ENCODE results near the gene CHST3. TPM values are rescaled to one million over a fixed set of nuclear protein-coding genes. Genes with fewer than 3 reads are reported as not detected.
A peak's percentile ranks its signal among the peaks of the same experiment; 100 is the strongest.

CHST3 gene
- total RNA-seq, 4 donors from 2014 or later: 8.6 to 16.9 (median 14.0) TPM

GRCh38 chr10:71981015-71981875, 17.1 kb downstream of the CHST3 start:
- WGBS, 2 donors: 34 to 49% methylated on average over 11 to 12 of the region's 14 CpGs
- Histone ChIP-seq H3K9me3 (no peaks in the 10 kb centered on the region), H3K27me3 (no peaks in the 10 kb centered on the region), H3K36me3 (no peaks in the 10 kb centered on the region), H3K4me3 (replicated peaks in 1 of 3) (no peak overlapping the region), H3K4me1 (peaks cover 53 to 93% of the 10 kb centered on the region in 2 donors), H3K27ac (peak overlapping the region; percentile 45 to 88 (median 87))
- DNase-seq: peak; percentile 51 to 65
- TF ChIP-seq POLR2A (IDR thresholded peaks at IDR 0.05) (no peak), CTCF (IDR thresholded peaks at IDR 0.05) (no peak)
- intact Hi-C loops (cut with DNase I): no loop called here

- intact Hi-C loops (cut with DNase I): no loop called here
- peaks cover 53 to 93% of the 10 kb centered on the region in 2 donors for H3K4me1 ChIP-seq
- H3K9me3 ChIP-seq: no peaks in the 10 kb centered on the region
- WGBS, 2 donors: 82 to 95% methylated on average over 1 of the region's 1 CpG
- no peak overlapping the region for H3K4me3 ChIP-seq (replicated peaks in 1 of 3)
- no peaks in the 10 kb centered on the region for H3K27me3 ChIP-seq
- no peak for DNase-seq
- H3K36me3 ChIP-seq: no peaks in the 10 kb centered on the region
- H3K27ac ChIP-seq: peak overlapping the region; percentile 45 to 88 (median 87)
- TF ChIP-seq POLR2A (IDR thresholded peaks at IDR 0.05) (no peak), CTCF (IDR thresholded peaks at IDR 0.05) (no peak)
Observed at GRCh38 chr10:71981876-71982230, 17.7 kb downstream of the CHST3 start.

- intact Hi-C loops (cut with DNase I): no loop called here
- H3K9me3 ChIP-seq: no peaks in the 10 kb centered on the region
- H3K4me1 ChIP-seq: peaks cover 49 to 91% of the 10 kb centered on the region in 2 donors
- 56 to 73% methylated on average over 10 of the region's 10 CpGs for WGBS, 2 donors
- no peak for TF ChIP-seq POLR2A (IDR thresholded peaks at IDR 0.05)
- no peaks in the 10 kb centered on the region for H3K36me3 ChIP-seq
- no peak overlapping the region for H3K4me3 ChIP-seq (replicated peaks in 1 of 3)
- no peaks in the 10 kb centered on the region for H3K27me3 ChIP-seq
- H3K27ac ChIP-seq: peak overlapping the region in 1 of 3 donors; percentile 88
- DNase-seq: no peak
Observed at GRCh38 chr10:71982269-71983178, 18.3 kb downstream of the CHST3 start.

- Histone ChIP-seq H3K27ac (peak overlapping the region in 2 of 3 donors; percentile 63 to 80), H3K4me1 (peaks cover 48 to 76% of the 10 kb centered on the region in 2 donors), H3K36me3 (no peaks in the 10 kb centered on the region), H3K27me3 (no peaks in the 10 kb centered on the region), H3K9me3 (no peaks in the 10 kb centered on the region), H3K4me3 (replicated peaks in 1 of 3) (no peak overlapping the region)
- TF ChIP-seq POLR2A (IDR thresholded peaks at IDR 0.05): no peak
- TF ChIP-seq CTCF (IDR thresholded peaks at IDR 0.05): no peak
- 91 to 97% methylated on average over 15 of the region's 15 CpGs for WGBS, 2 donors
- intact Hi-C loops (cut with DNase I): no loop called here
- no peak for DNase-seq
Observed at GRCh38 chr10:71984126-71984808, 20.1 kb downstream of the CHST3 start.

GRCh38 chr10:71984809-71985388, 20.7 kb downstream of the CHST3 start:
- no peak for TF ChIP-seq CTCF (IDR thresholded peaks at IDR 0.05)
- Histone ChIP-seq H3K27me3 (no peaks in the 10 kb centered on the region), H3K4me1 (peaks cover 45 to 70% of the 10 kb centered on the region in 2 donors), H3K27ac (peak overlapping the region; percentile 17 to 80 (median 63)), H3K9me3 (no peaks in the 10 kb centered on the region), H3K36me3 (no peaks in the 10 kb centered on the region), H3K4me3 (replicated peaks in 1 of 3) (no peak overlapping the region)
- WGBS, 2 donors: 81 to 83% methylated on average over 9 of the region's 9 CpGs
- intact Hi-C loops (cut with DNase I): no loop called here
- no peak for DNase-seq
